GM12864 (cell line): Measurements from ENCODE around the gene ARHGEF33.

Experiments
- DNase-seq: peaks from one replicate; pipeline ENCODE4 v3.0.0-alpha.2; 2011; ENCODE audit warnings: low read depth
- H3K4me3 ChIP-seq: 2 replicates; pipeline ENCODE4 v1.5.1; 2011; ENCODE audit warnings: mild to moderate bottlenecking, low read depth, low read length, control low read depth
- TF ChIP-seq, protein P1 (sequence below): IDR thresholded peaks from 2 replicates; pipeline ENCODE4 v1.5.1; 2011; ENCODE audit warnings: low read depth, mild to moderate bottlenecking, moderate library complexity, low read length, control low read depth, inconsistent platforms; ENCODE audit errors: missing control alignments

The ARHGEF33 gene

DNA sequence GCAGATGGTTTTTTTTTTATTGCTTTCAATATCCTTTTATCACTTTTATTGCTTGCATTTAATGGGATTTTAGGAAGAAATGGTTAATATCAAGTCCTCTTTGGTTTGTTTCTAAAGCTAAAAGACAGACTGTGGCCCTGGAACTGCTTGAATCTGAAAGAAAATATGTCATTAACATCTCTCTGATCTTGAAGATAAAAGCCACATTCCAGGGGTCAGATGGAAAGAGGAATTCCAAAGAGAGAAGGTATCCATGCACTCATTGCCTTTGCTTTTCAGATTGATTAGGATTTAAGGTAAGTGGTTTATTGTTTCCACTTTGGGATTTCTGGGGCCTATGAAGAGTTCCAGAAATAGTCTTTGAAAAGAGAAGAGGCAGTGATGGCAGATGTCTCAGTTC, 54.1 kb downstream of the ARHGEF33 start:
- H3K4me3 ChIP-seq, result no peak overlapping the region
- TF ChIP-seq, protein P1, sequence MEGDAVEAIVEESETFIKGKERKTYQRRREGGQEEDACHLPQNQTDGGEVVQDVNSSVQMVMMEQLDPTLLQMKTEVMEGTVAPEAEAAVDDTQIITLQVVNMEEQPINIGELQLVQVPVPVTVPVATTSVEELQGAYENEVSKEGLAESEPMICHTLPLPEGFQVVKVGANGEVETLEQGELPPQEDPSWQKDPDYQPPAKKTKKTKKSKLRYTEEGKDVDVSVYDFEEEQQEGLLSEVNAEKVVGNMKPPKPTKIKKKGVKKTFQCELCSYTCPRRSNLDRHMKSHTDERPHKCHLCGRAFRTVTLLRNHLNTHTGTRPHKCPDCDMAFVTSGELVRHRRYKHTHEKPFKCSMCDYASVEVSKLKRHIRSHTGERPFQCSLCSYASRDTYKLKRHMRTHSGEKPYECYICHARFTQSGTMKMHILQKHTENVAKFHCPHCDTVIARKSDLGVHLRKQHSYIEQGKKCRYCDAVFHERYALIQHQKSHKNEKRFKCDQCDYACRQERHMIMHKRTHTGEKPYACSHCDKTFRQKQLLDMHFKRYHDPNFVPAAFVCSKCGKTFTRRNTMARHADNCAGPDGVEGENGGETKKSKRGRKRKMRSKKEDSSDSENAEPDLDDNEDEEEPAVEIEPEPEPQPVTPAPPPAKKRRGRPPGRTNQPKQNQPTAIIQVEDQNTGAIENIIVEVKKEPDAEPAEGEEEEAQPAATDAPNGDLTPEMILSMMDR, result no peak
- DNase-seq, result no peak

DNA sequence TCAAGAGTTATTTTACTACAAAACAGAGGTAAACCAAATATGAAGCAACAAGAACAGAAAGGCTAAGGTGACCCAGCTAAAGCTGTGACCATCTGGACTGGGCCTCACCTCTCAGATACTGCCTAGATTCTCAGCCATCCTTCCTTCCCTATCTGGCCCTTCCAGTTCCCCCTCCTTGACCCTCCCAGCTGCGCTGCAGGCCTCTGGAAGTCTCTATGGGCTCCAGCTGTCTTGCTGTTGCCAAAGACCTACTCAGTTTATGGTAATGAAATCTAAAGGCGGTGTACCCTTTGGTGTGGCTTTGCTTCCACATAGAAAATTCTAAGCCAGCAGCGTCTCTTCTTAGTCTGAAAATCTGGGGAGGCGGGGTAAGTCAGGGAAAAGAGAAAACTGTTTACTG, 55.7 kb downstream of the ARHGEF33 start:
- TF ChIP-seq, protein P1, result no peak
- H3K4me3 ChIP-seq, result no peak overlapping the region

DNA sequence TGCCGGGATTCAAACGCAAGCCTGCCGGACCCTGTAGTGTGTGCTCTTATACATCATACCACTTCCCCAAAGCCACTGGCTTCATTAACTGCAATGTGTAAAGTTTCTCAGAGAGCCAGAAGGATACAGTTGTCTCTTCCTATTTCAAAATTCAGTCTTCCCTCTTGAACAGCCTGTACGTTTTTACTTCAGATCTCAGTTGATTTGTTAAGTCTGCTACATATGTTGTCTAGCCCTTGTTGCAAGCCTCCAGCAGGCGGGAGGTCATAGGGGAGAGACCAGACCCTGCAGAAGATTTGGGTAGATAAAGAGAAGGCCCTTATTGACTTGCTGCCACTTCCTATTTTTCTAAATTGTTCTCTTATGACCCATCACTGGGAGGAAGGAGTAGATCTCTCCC, 56.2 kb downstream of the ARHGEF33 start:
- no peak for DNase-seq
- no peak overlapping the region for H3K4me3 ChIP-seq
- TF ChIP-seq, protein P1, result no peak

More for the DNA sequence above, 55.7 kb downstream of the ARHGEF33 start:
- DNase-seq, result no peak

DNA sequence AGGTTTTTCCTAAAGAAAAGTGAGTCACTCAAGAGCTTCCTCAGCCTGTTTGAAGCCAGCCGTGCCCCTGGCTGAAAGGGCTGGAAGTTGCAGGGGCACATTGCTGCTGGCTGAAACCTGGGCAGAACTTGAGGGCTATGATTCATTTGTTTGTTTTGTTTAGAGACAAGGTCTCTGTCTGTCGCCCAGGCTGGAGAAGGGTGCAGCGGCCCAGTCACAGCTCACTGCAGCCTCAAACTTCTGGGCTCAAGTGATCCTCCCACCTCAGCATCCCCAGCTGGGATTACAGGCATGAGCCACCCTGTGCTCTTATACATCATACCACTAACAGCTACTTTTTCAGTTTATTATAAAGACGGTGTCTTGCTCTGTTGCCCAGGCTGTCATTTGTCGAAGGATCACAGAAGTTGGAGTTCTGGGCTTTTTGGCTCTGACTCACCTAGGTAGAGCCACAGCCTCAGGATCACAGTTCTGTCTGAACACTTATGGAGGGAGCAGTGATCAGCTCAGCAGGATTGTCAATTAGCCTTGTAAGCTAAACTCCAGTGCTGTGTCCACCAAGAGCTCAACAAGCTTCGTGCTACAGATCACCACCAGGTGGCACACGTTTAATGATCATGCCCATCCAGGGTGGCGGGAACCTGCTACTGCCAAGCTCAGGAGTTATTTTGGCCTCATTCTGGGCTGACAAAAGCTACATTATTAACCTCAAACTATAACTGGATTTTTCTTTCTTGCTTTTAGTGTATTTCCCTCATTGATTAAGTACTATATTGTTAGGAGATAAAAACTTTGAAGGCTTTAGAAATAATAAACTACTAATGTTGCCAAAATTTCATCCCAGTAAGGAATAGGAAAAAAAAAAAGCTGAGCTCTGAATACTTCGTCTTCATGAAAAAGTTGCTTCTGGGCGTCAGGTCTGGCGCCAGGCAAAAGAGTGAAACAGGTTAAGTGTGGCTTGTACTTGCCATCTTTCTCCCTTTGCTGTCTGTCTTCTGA, 57.9 kb downstream of the ARHGEF33 start:
- TF ChIP-seq, protein P1, result peak; percentile 76
- no peak overlapping the region for H3K4me3 ChIP-seq
- DNase-seq, result peak; percentile 44

DNA sequence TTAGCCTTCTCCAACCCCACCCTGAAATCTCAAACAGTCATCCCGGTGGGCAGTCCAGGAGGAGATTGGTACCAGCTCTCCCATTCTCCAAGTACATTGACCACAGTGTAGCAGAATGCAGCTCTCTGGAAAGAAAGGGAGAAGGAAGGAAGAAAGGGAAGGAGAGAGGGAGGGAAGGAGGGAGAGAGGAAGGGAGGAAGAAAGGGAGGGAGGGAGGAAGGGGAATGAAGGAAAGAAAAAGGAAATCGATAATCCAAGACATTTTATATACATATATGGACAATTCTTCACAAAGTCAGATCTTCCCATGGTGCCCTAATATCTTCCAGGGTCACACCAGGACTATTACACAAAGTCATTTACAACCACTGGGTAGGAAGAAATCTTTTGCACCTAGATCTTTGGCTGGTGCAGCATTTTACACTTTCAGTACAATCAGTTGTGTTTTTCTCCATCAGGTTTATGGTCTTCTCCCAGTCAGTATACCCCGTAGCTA, 58.8 kb downstream of the ARHGEF33 start:
- TF ChIP-seq, protein P1, result no peak
- no peak for DNase-seq
- no peak overlapping the region for H3K4me3 ChIP-seq

DNA sequence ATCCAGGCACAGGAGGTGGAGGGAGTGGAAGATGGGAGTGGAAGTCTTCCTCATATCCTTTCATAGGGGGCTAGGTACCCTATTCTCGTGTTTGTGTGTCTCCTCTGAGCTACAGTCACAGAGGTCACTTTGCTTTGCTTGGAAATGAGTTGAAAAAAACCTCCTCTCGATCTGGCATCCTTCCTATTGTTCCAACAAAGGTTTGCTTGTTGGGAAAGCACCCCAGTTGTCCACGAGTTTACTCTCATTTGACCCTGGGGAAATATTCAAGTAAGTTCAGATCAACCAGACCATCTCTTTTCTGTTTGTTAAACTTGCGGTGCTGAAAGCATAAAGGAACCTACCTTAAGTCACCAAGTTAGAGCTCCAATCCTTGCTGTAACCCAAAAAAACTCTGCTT, 59.3 kb downstream of the ARHGEF33 start:
- no peak overlapping the region for H3K4me3 ChIP-seq
- TF ChIP-seq, protein P1, result no peak
- DNase-seq, result no peak
